ENCODE data around the gene TMEM178B. TPM values are rescaled to one million over a fixed set of nuclear protein-coding genes. Genes with fewer than 3 reads are reported as not detected.
"Not testable (repeated sequence)": the region's sequence is repeated elsewhere in the genome, so short reads cannot be mapped to it uniquely, and the experiment has no call there.

TMEM178B gene
- total RNA-seq, 3 donors from 2014 or later = 0.23 to 0.90 (median 0.37) TPM

DNA sequence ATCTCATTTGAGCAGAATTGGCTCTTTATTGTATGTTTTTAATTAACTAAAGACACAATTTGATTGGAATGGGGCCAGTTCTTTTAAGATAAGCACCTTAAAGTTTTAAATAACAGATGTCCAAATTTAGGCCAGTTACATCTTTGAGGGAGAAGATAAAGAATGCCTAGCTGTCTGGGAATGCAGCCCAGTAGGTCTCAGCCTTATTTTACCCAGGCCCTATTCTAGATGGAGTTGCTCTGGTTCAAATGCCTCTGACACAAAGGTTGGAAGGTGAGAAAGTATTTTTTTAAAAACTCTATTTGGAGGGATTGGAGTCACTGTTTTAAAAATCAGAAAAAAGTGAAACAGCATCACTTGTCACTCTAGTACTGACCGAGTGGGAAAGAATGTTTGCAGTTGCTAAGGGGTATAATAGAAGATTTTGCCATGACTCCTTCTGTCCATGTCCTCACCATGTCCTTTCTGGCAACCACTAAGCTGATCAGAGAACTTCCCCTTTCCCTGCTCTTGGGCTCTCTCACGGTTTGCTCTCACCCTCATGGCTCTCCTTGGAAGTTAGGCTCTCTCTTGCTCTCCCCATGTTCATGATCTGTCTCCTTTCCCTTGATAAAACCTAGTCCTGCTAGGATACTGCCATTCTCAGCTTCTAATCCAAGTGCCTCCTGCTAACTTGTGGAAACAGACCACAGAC is 239.1 kb downstream of the TMEM178B start:
- Mint-ChIP-seq H3K27me3 (ENCODE audit: low read depth) (no peaks in the 10 kb centered on the region), H3K36me3 (ENCODE audit: insufficient read depth) (no peaks in the 10 kb centered on the region), H3K4me3 (no peak overlapping the region), H3K9me3 (no peaks in the 10 kb centered on the region), H3K4me1 (ENCODE audit: low read depth) (no peaks in the 10 kb centered on the region)
- DNase-seq = no peak
- ATAC-seq = no peak

DNA sequence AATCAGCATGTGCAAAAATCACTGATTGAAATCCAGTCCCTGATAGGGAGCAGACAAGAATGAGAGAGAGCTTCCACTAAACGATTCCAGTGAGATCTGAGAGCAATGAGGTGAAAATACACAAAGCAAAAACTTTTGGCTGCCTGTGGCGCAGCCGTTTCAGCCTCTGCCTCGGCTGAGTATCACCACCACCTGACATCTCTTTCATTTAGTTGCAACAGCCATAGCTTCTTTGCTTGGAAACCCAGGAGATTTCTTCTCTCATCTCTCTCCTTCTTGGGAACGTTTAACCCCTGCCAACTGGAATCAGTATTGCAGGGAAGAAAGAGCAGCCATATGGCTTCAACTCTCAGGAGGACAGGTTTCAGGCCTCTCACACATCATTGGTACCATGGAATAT is 240.0 kb downstream of the TMEM178B start:
- Mint-ChIP-seq H3K9me3 (no peaks in the 10 kb centered on the region), H3K4me3 (no peak overlapping the region), H3K36me3 (ENCODE audit: insufficient read depth) (no peaks in the 10 kb centered on the region), H3K27me3 (ENCODE audit: low read depth) (no peaks in the 10 kb centered on the region), H3K4me1 (ENCODE audit: low read depth) (no peaks in the 10 kb centered on the region)
- no peak for DNase-seq
- no peak for ATAC-seq

DNA sequence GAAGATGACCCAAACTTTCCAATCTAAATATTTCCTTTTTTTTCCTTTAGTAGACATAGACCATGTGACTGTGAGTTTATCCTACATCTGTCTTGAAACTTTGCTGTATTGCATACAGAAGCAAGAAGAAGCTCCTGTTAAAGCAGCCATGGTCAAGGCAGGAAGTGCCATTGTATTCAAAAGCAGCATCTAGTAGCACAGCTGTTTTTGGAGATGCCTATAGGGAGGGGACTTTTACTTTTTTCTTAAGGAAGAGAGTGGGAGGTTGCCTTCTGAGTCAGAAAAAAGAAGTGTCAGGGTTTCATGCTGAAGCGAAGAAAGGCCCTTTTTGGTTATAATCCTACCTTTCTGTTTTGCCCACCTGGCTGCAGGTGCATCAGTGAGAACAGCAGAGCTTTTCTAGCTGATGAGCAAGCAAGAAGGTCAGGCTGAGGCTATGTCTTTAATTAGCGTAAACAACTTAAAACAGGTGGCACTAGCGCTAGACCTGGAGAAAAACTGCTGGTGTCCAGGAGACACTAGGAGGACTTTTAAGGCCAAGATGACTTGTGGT is 243.2 kb downstream of the TMEM178B start:
- H3K27me3 Mint-ChIP-seq (ENCODE audit: low read depth) = no peaks in the 10 kb centered on the region
- H3K4me3 Mint-ChIP-seq = no peak overlapping the region
- no peaks in the 10 kb centered on the region for H3K9me3 Mint-ChIP-seq
- no peaks in the 10 kb centered on the region for H3K36me3 Mint-ChIP-seq (ENCODE audit: insufficient read depth)
- ATAC-seq = no peak
- no peaks in the 10 kb centered on the region for H3K4me1 Mint-ChIP-seq (ENCODE audit: low read depth)
- no peak for DNase-seq

DNA sequence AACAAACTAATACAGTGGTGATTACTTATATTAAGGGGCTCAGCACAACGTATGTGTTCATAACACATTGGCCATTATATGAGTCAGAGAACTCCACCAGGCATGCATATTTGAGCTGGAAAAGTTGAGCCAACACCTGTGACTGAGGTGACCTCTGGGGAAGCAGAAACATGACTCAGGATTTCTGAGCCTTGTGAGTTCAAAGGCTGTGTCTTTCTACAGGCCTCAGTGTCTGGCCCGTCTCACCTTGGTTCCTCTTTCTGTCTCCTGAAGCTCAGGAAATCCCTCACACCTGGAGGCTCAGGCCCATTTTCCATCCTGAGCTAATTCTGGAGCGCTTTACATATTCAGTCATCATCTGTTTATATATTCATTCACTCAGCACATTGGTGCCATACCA is 246.4 kb downstream of the TMEM178B start:
- ATAC-seq (no peak), DNase-seq (no peak)
- no peaks in the 10 kb centered on the region for H3K9me3 Mint-ChIP-seq
- no peak overlapping the region for H3K4me3 Mint-ChIP-seq
- H3K27me3 Mint-ChIP-seq (ENCODE audit: low read depth) = peaks cover 2% of the 10 kb centered on the region
- no peaks in the 10 kb centered on the region for H3K4me1 Mint-ChIP-seq (ENCODE audit: low read depth)
- H3K36me3 Mint-ChIP-seq (ENCODE audit: insufficient read depth) = no peaks in the 10 kb centered on the region

DNA sequence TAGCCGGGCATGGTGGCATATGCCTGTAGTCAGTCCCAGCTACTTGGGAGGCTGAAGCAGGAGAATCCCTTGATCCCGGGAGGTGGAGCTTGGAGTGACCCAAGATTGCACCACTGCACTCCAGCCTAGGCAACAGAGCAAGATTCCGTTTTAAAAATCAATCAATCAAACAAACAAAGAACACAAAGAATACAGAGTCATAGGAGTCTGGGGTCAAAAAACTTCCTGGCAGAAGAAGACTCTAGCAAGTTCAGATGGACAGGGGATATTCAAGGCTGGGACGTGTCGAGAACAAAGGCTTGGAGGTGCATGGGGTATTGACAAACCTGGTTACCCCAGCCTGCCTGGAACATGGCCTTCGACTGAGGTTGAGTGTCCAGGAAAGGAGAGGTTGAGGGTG is 248.5 kb downstream of the TMEM178B start:
- Mint-ChIP-seq H3K4me3 (no peak overlapping the region), H3K27me3 (ENCODE audit: low read depth) (peaks cover 2% of the 10 kb centered on the region), H3K36me3 (ENCODE audit: insufficient read depth) (no peaks in the 10 kb centered on the region), H3K9me3 (no peaks in the 10 kb centered on the region), H3K4me1 (ENCODE audit: low read depth) (no peaks in the 10 kb centered on the region)
- DNase-seq (no peak), ATAC-seq (no peak)

DNA sequence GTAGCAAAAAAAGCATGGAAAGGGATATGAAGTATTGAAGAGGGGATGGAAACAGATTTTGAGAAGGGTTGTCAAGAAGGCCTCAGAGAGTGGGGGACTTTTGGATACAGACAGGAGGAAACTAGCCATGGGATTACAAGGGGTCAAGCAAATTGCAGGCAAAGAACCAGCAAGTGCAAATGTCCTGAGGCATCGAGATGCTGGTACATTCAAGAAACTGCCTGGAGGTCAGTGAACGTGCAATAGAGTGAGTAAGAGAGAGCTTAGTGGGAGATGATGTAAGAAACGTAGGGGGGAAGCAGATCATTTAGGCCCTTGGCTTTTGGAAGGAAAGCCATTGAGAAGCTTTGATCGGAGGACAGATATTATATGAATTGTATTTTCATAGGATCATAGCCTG is 250.0 kb downstream of the TMEM178B start:
- Mint-ChIP-seq H3K4me3 (no peak overlapping the region), H3K27me3 (ENCODE audit: low read depth) (peaks cover 2% of the 10 kb centered on the region), H3K36me3 (ENCODE audit: insufficient read depth) (no peaks in the 10 kb centered on the region), H3K9me3 (no peaks in the 10 kb centered on the region), H3K4me1 (ENCODE audit: low read depth) (no peaks in the 10 kb centered on the region)
- ATAC-seq = no peak
- DNase-seq = no peak

DNA sequence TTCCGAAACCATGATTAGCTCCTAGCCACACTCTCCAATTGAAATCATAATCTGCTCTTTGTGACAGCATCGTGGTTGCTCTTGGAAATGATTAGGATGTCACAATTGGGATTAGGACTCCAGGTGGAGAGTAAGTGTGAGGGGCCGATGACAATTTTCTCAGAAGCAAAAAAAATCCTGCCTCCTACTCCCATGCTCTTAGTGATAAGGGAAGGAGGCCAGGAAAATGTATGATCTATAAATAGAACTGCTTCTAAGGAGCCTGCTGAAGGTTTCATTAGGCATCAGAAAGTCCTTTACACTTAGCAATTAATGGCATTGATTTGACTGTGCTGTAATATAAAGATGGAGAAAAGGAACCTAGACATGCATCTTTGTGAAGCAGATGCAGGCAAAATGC is 251.0 kb downstream of the TMEM178B start:
- Mint-ChIP-seq H3K27me3 (ENCODE audit: low read depth) (peaks cover 2% of the 10 kb centered on the region), H3K36me3 (ENCODE audit: insufficient read depth) (no peaks in the 10 kb centered on the region), H3K9me3 (no peaks in the 10 kb centered on the region), H3K4me1 (ENCODE audit: low read depth) (no peaks in the 10 kb centered on the region), H3K4me3 (no peak overlapping the region)
- ATAC-seq (no peak), DNase-seq (no peak)

DNA sequence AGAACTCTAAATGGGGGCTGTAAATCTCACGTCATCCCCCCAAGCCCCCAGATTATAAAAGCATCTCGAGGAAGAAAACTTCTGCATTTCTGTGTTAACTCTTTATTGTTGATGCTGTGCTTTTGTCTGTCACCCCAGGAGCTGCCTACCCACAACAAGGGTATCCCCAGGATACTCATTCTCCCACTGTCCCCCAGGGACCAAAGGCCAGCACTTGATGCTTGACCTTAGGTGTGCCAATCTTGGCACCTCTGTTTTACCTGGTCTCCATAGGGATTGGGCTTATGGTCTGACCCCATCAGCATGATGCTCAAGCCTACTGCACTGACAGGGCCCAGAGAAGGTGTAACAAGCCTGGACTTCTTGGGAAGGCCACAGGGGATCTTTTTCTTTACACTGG is 251.4 kb downstream of the TMEM178B start:
- Mint-ChIP-seq H3K36me3 (ENCODE audit: insufficient read depth) (no peaks in the 10 kb centered on the region), H3K9me3 (no peaks in the 10 kb centered on the region), H3K4me1 (ENCODE audit: low read depth) (no peaks in the 10 kb centered on the region)

DNA sequence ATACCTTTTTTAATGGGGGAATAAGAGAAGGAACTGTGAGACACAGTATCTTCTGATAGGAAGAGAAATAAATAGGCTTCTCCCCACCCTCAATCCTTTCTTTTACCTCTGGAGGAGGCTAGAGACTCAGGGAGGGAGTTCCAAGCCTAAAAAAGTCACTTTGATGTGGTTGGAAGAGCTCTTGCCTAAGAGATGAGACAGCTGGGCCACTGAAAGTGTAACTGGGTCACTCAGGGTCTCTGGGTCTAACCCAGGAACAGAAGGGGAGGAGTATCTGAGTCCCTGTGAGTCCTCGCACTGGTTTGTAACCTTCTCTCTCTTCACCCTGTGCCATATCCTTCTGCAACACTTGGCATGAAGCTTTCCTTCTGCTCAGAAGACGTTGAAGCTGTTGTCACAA is 254.4 kb downstream of the TMEM178B start:
- no peak overlapping the region for H3K4me3 Mint-ChIP-seq
- no peaks in the 10 kb centered on the region for H3K36me3 Mint-ChIP-seq (ENCODE audit: insufficient read depth)
- DNase-seq (no peak), ATAC-seq (no peak)
- no peaks in the 10 kb centered on the region for H3K9me3 Mint-ChIP-seq
- no peaks in the 10 kb centered on the region for H3K4me1 Mint-ChIP-seq (ENCODE audit: low read depth)
- H3K27me3 Mint-ChIP-seq (ENCODE audit: low read depth) = peaks cover 2% of the 10 kb centered on the region

More for the DNA sequence above, 251.4 kb downstream of the TMEM178B start:
- Mint-ChIP-seq H3K4me3 (no peak overlapping the region), H3K27me3 (ENCODE audit: low read depth) (peaks cover 2% of the 10 kb centered on the region)
- no peak for DNase-seq
- no peak for ATAC-seq

DNA sequence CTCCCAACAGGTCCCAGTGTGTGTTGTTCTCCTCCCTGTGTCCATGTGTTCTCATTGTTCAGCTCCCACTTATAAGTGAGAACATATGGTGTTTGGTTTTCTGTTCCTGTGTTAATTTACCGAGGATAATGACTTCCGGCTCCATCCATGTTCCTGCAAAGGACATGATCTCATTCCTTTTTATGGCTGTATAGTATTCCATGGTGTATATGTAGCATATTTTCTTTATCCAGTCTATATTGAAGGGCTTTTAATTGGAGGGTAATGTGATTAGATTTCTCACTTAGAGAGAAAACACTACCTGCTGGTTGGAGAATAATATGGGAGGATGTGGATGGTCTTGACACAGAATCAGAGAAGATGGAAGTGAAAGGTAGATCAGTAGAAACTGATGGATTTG is 256.4 kb downstream of the TMEM178B start:
- H3K27me3 Mint-ChIP-seq (ENCODE audit: low read depth); H3K36me3 Mint-ChIP-seq (ENCODE audit: insufficient read depth); ATAC-seq; DNase-seq; H3K4me3 Mint-ChIP-seq; H3K9me3 Mint-ChIP-seq; H3K4me1 Mint-ChIP-seq (ENCODE audit: low read depth): not testable (repeated sequence)

DNA sequence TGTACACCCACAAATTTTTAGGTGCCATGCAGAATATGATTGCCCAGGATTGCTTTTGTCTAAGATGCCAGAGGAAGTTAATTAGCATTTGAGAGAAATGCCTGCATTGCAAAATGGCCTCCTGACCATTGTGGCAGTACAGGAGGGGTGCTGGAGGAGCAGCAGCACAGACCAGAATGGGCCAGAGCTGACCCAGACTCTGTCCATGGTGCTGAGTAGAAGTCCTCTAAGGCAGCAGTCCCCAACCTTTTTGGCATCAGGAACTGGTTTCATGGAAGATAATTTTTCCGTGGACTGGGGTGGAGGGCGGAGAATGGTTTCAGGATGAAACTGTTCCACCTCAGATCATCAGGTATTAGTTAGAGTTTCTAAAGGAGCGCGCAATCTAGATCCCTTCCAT is 259.6 kb downstream of the TMEM178B start:
- H3K27me3 Mint-ChIP-seq (ENCODE audit: low read depth) = no peaks in the 10 kb centered on the region
- H3K4me3 Mint-ChIP-seq = no peak overlapping the region
- H3K9me3 Mint-ChIP-seq = no peaks in the 10 kb centered on the region
- DNase-seq (no peak), ATAC-seq (no peak)
- no peaks in the 10 kb centered on the region for H3K4me1 Mint-ChIP-seq (ENCODE audit: low read depth)
- H3K36me3 Mint-ChIP-seq (ENCODE audit: insufficient read depth) = no peaks in the 10 kb centered on the region

DNA sequence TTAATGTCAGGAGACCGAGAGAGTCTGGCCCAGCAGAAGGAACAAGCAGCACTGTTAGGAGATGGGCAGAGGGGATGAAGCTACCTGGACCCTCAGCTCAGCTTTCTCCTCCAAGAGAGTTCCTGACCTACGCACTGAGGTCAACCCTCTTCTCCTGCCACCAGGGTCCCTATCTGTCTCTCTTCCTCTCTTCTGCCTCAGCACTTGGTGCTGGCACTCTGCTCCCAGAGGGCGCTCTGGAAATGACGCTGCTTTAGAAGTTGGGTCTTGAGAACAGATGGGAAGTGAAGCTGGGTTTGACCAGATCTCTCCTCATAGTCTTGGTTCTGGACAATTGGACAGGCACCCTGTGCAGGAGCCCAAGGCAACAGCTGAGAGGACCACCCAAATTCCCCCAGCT is 261.3 kb downstream of the TMEM178B start:
- ATAC-seq (no peak), DNase-seq (no peak)
- H3K36me3 Mint-ChIP-seq (ENCODE audit: insufficient read depth) = no peaks in the 10 kb centered on the region
- H3K9me3 Mint-ChIP-seq = no peaks in the 10 kb centered on the region
- H3K4me1 Mint-ChIP-seq (ENCODE audit: low read depth) = no peaks in the 10 kb centered on the region
- no peak overlapping the region for H3K4me3 Mint-ChIP-seq
- no peaks in the 10 kb centered on the region for H3K27me3 Mint-ChIP-seq (ENCODE audit: low read depth)

DNA sequence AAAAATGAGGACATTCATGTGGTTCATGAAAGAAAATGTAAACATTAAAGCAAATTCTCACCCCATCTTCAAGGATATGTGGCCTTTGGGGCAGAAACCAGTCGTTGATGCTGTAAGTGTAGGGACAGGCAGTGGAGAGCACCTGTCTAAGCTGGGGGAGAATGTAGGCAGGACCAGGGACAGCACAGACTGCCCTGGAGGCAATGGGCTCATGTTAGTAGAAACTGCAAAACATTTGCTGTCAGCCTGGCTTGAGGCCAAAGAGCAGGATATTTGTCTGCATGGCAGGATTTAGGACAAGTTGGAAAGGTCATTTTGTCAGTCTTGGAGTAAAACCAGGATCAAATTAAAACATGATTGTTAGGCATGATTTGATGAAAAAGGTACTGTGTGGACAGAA is 265.7 kb downstream of the TMEM178B start:
- DNase-seq (no peak), ATAC-seq (no peak)
- Mint-ChIP-seq H3K27me3 (ENCODE audit: low read depth) (no peaks in the 10 kb centered on the region), H3K9me3 (no peaks in the 10 kb centered on the region), H3K4me1 (ENCODE audit: low read depth) (no peaks in the 10 kb centered on the region), H3K36me3 (ENCODE audit: insufficient read depth) (no peaks in the 10 kb centered on the region), H3K4me3 (no peak overlapping the region)

DNA sequence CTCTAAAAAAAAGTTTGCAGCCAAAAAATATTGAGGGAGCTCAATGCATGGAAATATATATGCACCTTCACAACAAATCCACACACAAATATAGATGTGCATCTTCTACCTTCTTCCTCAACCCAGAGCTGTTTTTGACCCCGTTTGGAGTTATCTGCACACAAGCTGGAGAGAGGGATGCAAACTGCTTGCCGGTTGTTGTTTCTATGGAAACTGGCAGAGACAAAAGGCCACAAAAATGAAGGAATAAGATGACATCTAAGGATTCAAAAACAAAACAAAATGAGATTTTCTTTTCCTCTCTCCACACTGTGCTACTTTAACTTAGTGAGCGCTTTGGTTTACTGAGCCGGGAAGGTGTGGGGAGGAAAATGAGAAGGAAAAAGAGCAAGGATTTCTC is 267.1 kb downstream of the TMEM178B start:
- Mint-ChIP-seq H3K36me3 (ENCODE audit: insufficient read depth) (no peaks in the 10 kb centered on the region), H3K27me3 (ENCODE audit: low read depth) (no peaks in the 10 kb centered on the region), H3K4me3 (no peak overlapping the region), H3K4me1 (ENCODE audit: low read depth) (no peaks in the 10 kb centered on the region), H3K9me3 (no peaks in the 10 kb centered on the region)
- DNase-seq (no peak), ATAC-seq (no peak)

DNA sequence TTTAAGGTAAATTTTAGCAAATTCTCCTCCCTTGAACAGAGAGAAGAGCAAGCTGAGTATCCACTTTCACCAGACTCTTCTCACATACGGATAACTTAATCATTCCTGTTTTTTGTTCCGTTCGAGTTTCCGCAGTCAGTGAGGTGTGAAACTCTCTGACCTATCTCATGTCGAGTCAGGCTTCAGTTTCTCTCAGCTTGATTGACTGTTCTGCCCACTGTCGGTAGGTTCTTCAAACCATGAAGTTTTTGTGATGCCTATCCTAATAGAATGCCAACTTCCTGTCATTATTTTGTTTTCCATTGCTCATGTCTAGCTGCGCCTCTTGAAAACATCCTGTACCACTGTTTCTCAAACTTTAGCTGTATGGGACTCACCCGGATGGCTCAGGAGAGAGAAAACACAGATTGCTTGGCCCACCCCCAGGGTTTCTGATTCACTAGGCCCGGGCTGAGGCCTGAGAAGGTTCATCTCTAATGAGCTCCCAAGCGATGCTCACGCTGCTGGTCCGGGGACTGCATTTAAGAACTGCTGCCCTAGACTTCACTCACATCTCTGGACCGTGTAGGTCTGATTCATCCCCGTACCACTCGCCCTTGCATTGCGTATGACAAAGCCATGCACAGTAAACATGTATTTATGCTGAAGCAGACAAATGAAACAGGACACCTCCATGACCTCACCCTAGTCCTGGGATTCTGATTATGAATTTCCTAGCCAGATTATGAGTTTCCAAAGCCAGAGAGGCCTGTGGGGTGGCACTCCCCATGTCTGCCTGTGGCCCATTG is 269.0 kb downstream of the TMEM178B start:
- ATAC-seq (no peak), DNase-seq (no peak)
- H3K27me3 Mint-ChIP-seq (ENCODE audit: low read depth) = peaks cover 3% of the 10 kb centered on the region
- H3K9me3 Mint-ChIP-seq = no peaks in the 10 kb centered on the region
- no peak overlapping the region for H3K4me3 Mint-ChIP-seq
- H3K36me3 Mint-ChIP-seq (ENCODE audit: insufficient read depth) = no peaks in the 10 kb centered on the region
- no peaks in the 10 kb centered on the region for H3K4me1 Mint-ChIP-seq (ENCODE audit: low read depth)

Data from activated T-cell treated with anti-CD3 and anti-CD28 coated beads, Interleukin-2, amount 50 U/mL, for 4 hours (primary cell).